NCI-H748 (cell line): ENCODE results near the gene SLC27A6.
"Not testable (repeated sequence)": the region's sequence is repeated elsewhere in the genome, so short reads cannot be mapped to it uniquely, and the experiment has no call there.

Source experiments
- DNase-seq: peaks from one replicate; lab custom pipeline; 2025; ENCODE audit not compliant: unreplicated experiment; lab: John Stamatoyannopoulos, UW

Gene SLC27A6

GRCh38 chr5:128965011-128965637, at the start of gene SLC27A6:
SLC27A6 (plus strand) TSS chr5:128965488; CDS start chr5:128966138, 650 bp downstream.
- peak; percentile 42 for DNase-seq

GRCh38 chr5:128919542-128919941, 45.7 kb upstream of the SLC27A6 start:
- DNase-seq, result no peak

GRCh38 chr5:128920345-128921215, 44.7 kb upstream of the SLC27A6 start:
- no peak for DNase-seq

- DNase-seq, result no peak
Measured at GRCh38 chr5:128924299-128924698, 41.0 kb upstream of the SLC27A6 start.

- DNase-seq, result no peak
Measured at GRCh38 chr5:128925973-128926372, 39.3 kb upstream of the SLC27A6 start.

GRCh38 chr5:128927644-128928043, 37.6 kb upstream of the SLC27A6 start:
- no peak for DNase-seq

GRCh38 chr5:128932232-128932631, 33.1 kb upstream of the SLC27A6 start:
- DNase-seq, result not testable (repeated sequence)

- not testable (repeated sequence) for DNase-seq
Measured at GRCh38 chr5:128943100-128943499, 22.2 kb upstream of the SLC27A6 start.

- DNase-seq, result no peak
Measured at GRCh38 chr5:128949847-128950546, 15.3 kb upstream of the SLC27A6 start.

GRCh38 chr5:128951301-128951700, 14.0 kb upstream of the SLC27A6 start:
- DNase-seq, result not testable (repeated sequence)

- DNase-seq, result no peak
Measured at GRCh38 chr5:128956164-128956563, 9.1 kb upstream of the SLC27A6 start.

GRCh38 chr5:128962211-128962610, 3.1 kb upstream of the SLC27A6 start:
- peak; percentile 11 for DNase-seq

- no peak for DNase-seq
Measured at GRCh38 chr5:128965638-128966302, 482 bp downstream of the SLC27A6 start.

GRCh38 chr5:128966375-128966774, 1.1 kb downstream of the SLC27A6 start:
- no peak for DNase-seq

GRCh38 chr5:128966846-128967245, 1.6 kb downstream of the SLC27A6 start:
- no peak for DNase-seq

GRCh38 chr5:128973244-128973643, 8.0 kb downstream of the SLC27A6 start:
- peak; percentile 6 for DNase-seq

GRCh38 chr5:128974567-128974966, 9.3 kb downstream of the SLC27A6 start:
- no peak for DNase-seq

- no peak for DNase-seq
Measured at GRCh38 chr5:128979761-128980160, 14.5 kb downstream of the SLC27A6 start.

GRCh38 chr5:128980917-128981316, 15.6 kb downstream of the SLC27A6 start:
- no peak for DNase-seq

GRCh38 chr5:128984480-128984879, 19.2 kb downstream of the SLC27A6 start:
- DNase-seq, result no peak

- DNase-seq, result no peak
Measured at GRCh38 chr5:128988476-128988875, 23.2 kb downstream of the SLC27A6 start.
